Activated effector memory CD4-positive, alpha-beta T cell treated with Interleukin-2 at 50 U/mL for 16 hours (primary cell): ENCODE data around the gene MMP8.

Source experiments
- DNase-seq: peaks from one replicate; pipeline ENCODE4 v3.0.0-alpha.2; 2020

The MMP8 gene

GRCh38 chr11:102719620-102720277 is 5.0 kb downstream of the MMP8 start:
- DNase-seq: no peak

GRCh38 chr11:102717280-102717679 is 7.5 kb downstream of the MMP8 start:
- no peak for DNase-seq

- no peak for DNase-seq
Observed at GRCh38 chr11:102716527-102716926, 8.2 kb downstream of the MMP8 start.

GRCh38 chr11:102712137-102712536 is 12.6 kb downstream of the MMP8 start:
- DNase-seq: no peak

- no peak for DNase-seq
Observed at GRCh38 chr11:102709201-102709945, 15.4 kb downstream of the MMP8 start.

- no peak for DNase-seq
Observed at GRCh38 chr11:102708654-102709053, 16.1 kb downstream of the MMP8 start.

GRCh38 chr11:102705626-102706025 is 19.1 kb downstream of the MMP8 start, which contains the start of gene MMP27:
Gene MMP27 (minus strand): TSS chr11:102705769. CDS start chr11:102705714, 55 bp downstream.
- DNase-seq: no peak

- DNase-seq: no peak
Observed at GRCh38 chr11:102704841-102705240, 19.9 kb downstream of the MMP8 start.

- DNase-seq: no peak
Observed at GRCh38 chr11:102703826-102704493, 20.8 kb downstream of the MMP8 start.

GRCh38 chr11:102695201-102695600 is 29.6 kb downstream of the MMP8 start:
- no peak for DNase-seq

- DNase-seq: no peak
Observed at GRCh38 chr11:102685754-102686153, 39.0 kb downstream of the MMP8 start.

GRCh38 chr11:102685338-102685737 is 39.4 kb downstream of the MMP8 start:
- no peak for DNase-seq

GRCh38 chr11:102683277-102683676 is 41.5 kb downstream of the MMP8 start:
- no peak for DNase-seq

- no peak for DNase-seq
Observed at GRCh38 chr11:102680945-102681344, 43.8 kb downstream of the MMP8 start.

GRCh38 chr11:102678022-102678421 is 46.7 kb downstream of the MMP8 start:
- no peak for DNase-seq

GRCh38 chr11:102676084-102676483 is 48.7 kb downstream of the MMP8 start:
- no peak for DNase-seq

GRCh38 chr11:102669664-102670063 is 55.1 kb downstream of the MMP8 start:
- DNase-seq: no peak

GRCh38 chr11:102666331-102666957 is 58.3 kb downstream of the MMP8 start:
- no peak for DNase-seq

GRCh38 chr11:102664001-102664752 is 60.6 kb downstream of the MMP8 start:
- no peak for DNase-seq

- DNase-seq: no peak
Observed at GRCh38 chr11:102662607-102663006, 62.1 kb downstream of the MMP8 start.
